Mucosa of rectum (tissue), 2 donors: ENCODE results near the gene C1orf115.

Experiments used
- H3K27ac ChIP-seq, 2 donors: one replicate each; pipeline ENCODE4 v1.7.0; 2013; ENCODE audit warnings: inconsistent platforms in 2 of 2, low read depth in 2 of 2, low read length in 2 of 2
- H3K27me3 ChIP-seq, 2 donors: one replicate each; pipeline ENCODE4 v1.7.0; 2013; ENCODE audit warnings: low read length in 2 of 2; ENCODE audit not compliant: control insufficient read depth in 2 of 2, insufficient read depth in 2 of 2
- H3K36me3 ChIP-seq, 2 donors: one replicate each; pipeline ENCODE4 v1.7.0; 2013; ENCODE audit warnings: low read length in 2 of 2; ENCODE audit not compliant: control insufficient read depth in 2 of 2, insufficient read depth in 2 of 2
- H3K4me1 ChIP-seq, 2 donors: one replicate each; pipeline ENCODE4 v1.7.0; 2013; ENCODE audit warnings: low read length in 2 of 2, mild to moderate bottlenecking in 1 of 2; ENCODE audit not compliant: control insufficient read depth in 2 of 2, insufficient read depth in 2 of 2
- H3K4me3 ChIP-seq, 2 donors: one replicate each; pipeline ENCODE4 v1.7.0; 2013; ENCODE audit warnings: low read length in 2 of 2
- H3K9ac ChIP-seq, 2 donors: one replicate each; pipeline ENCODE4 v1.7.0; 2013; ENCODE audit warnings: low read length in 2 of 2, low read depth in 1 of 2, mild to moderate bottlenecking in 1 of 2
- H3K9me3 ChIP-seq, 2 donors: one replicate each; pipeline ENCODE4 v1.7.0; 2013; ENCODE audit warnings: low read length in 2 of 2; ENCODE audit not compliant: control insufficient read depth in 2 of 2
- donor health status: healthy.
- donor health status: Normal muscosa, but diverticular disease.

Gene C1orf115

GRCh38 chr1:220692436-220693228, 2.5 kb downstream of the C1orf115 start:
- Histone ChIP-seq H3K27me3 (no peaks in the 10 kb centered on the region), H3K27ac (no peak overlapping the region), H3K9me3 (no peaks in the 10 kb centered on the region), H3K4me3 (no peak overlapping the region), H3K36me3 (peaks cover 1 to 6% of the 10 kb centered on the region in 2 donors), H3K9ac (no peak overlapping the region), H3K4me1 (peaks cover 11 to 14% of the 10 kb centered on the region in 2 donors)

- Histone ChIP-seq H3K36me3 (peaks cover 7 to 14% of the 10 kb centered on the region in 2 donors), H3K4me1 (peaks cover 8 to 9% of the 10 kb centered on the region in 2 donors), H3K27ac (no peak overlapping the region), H3K9me3 (no peaks in the 10 kb centered on the region), H3K27me3 (no peaks in the 10 kb centered on the region), H3K9ac (no peak overlapping the region), H3K4me3 (no peak overlapping the region)
Measured at GRCh38 chr1:220694866-220695382, 4.8 kb downstream of the C1orf115 start.

DNA sequence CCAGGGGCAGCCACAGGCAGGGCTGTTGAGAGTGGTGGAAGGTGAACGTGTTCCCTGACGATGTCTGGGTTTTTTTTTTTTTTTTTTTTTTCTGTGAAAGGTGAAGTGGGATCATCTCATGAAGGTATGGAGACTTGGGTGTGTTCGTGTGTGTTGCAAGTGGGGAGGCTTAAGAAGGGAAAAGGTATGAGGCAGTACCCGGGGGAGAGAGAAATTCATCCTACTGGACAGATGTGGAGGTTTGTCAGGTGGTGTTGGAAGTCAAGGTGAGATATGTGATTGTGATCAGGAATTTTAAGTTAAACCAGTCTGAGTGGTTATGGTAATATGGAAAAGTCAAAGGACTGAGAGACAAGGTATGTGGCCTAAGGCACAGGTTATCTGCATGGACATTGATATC, 5.3 kb downstream of the C1orf115 start:
- Histone ChIP-seq H3K9me3 (no peaks in the 10 kb centered on the region), H3K36me3 (peaks cover 7 to 14% of the 10 kb centered on the region in 2 donors), H3K9ac (no peak overlapping the region), H3K27ac (no peak overlapping the region), H3K27me3 (no peaks in the 10 kb centered on the region), H3K4me1 (peaks cover 7 to 8% of the 10 kb centered on the region in 2 donors), H3K4me3 (no peak overlapping the region)

GRCh38 chr1:220696226-220696862, 6.2 kb downstream of the C1orf115 start:
- Histone ChIP-seq H3K4me3 (no peak overlapping the region), H3K27me3 (no peaks in the 10 kb centered on the region), H3K27ac (no peak overlapping the region), H3K4me1 (peaks cover 5 to 6% of the 10 kb centered on the region in 2 donors), H3K9me3 (no peaks in the 10 kb centered on the region), H3K36me3 (peaks cover 7 to 14% of the 10 kb centered on the region in 2 donors), H3K9ac (no peak overlapping the region)

DNA sequence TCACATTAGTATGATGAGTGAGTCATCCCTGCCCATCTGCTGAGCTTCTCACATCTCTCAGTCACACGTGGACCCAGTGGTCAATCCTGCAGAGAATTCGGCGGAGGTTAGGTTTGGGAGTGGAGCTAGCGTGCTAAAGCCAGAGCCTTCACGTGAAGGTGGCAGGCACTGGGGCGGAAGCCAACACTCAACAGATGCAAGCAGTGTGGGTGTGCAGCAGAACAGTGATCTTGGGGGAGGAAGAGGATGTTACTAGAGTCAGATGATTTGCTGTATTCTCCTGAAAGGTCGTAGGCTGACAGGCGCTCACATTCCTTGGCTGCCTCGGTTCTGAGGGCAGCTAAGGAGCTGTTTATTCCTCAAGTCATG, 6.7 kb downstream of the C1orf115 start:
- no peaks in the 10 kb centered on the region for H3K27me3 ChIP-seq
- no peak overlapping the region for H3K27ac ChIP-seq
- H3K4me1 ChIP-seq: peaks cover under 1 to 2% of the 10 kb centered on the region in 2 donors

DNA sequence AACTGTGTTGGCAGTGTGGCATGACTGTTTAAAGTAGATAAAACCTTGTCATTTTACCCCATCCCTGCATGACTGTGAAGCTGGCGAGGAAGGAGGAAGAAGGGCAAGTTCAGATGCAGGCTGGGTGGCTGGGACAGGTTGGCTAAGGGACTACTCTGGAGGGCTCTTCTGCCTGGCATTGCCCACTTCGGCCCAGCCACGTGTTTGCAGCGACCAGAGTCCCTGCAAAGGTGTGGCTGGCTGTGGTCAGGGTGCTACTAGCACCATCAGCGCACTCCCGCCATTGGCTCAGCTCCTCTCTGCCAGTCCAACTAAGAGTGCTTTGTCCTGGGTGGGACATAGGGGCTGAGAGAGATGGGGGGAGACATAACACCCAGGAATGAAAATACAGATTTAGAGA, 7.2 kb downstream of the C1orf115 start:
- no peak overlapping the region for H3K4me3 ChIP-seq
- no peaks in the 10 kb centered on the region for H3K4me1 ChIP-seq
- H3K27ac ChIP-seq: no peak overlapping the region
- no peaks in the 10 kb centered on the region for H3K27me3 ChIP-seq
- H3K9me3 ChIP-seq: no peaks in the 10 kb centered on the region
- H3K9ac ChIP-seq: no peak overlapping the region
- peaks cover 7 to 14% of the 10 kb centered on the region in 2 donors for H3K36me3 ChIP-seq

More for the DNA sequence above, 6.7 kb downstream of the C1orf115 start:
- peaks cover 7 to 14% of the 10 kb centered on the region in 2 donors for H3K36me3 ChIP-seq
- H3K9ac ChIP-seq: no peak overlapping the region
- H3K4me3 ChIP-seq: no peak overlapping the region
- no peaks in the 10 kb centered on the region for H3K9me3 ChIP-seq

DNA sequence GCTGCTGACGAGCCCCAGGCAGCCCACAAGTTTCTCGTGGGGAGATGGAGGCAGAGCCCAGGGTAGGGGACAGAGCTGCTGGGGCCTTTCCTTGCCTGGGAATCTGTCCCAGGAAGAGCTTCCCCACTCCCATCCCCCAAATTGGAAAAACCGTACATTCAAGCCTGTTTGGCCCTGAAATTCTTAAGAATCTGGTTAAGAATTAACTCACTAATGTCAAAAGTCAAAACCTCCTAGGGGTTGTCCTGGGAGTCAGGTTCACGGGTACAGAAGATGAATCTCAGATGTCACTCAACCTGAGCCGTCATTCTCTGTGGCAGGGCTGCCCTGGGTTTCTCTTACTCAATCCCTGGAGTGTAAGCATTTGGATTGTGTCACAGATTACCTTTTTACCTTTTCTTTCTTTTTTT, 8.4 kb downstream of the C1orf115 start:
- no peaks in the 10 kb centered on the region for H3K9me3 ChIP-seq
- peaks cover 7 to 14% of the 10 kb centered on the region in 2 donors for H3K36me3 ChIP-seq
- no peak overlapping the region for H3K4me3 ChIP-seq
- no peak overlapping the region for H3K9ac ChIP-seq
- no peaks in the 10 kb centered on the region for H3K27me3 ChIP-seq
- H3K4me1 ChIP-seq: no peaks in the 10 kb centered on the region
- no peak overlapping the region for H3K27ac ChIP-seq

DNA sequence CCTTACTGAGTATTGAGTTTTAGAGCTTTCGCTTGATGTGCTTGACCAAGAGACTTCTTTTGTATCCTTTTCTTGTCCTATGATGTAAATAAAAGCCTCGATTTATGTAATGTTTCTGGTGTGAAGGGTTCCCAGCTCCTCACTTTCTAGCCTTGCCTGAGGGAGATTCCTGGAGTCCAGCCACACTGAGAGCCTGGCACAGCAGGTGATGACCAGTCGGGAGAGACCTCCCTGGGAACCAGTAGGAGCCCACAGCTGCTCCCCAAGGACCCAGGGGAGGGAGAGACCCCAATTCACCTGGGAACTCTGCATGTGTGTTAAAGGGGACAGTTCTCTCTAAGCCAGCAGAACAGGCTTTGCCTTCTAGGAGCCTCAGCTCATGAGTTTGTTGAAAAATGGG, 8.9 kb downstream of the C1orf115 start:
- no peaks in the 10 kb centered on the region for H3K4me1 ChIP-seq
- no peak overlapping the region for H3K9ac ChIP-seq
- H3K36me3 ChIP-seq: peaks cover 7 to 14% of the 10 kb centered on the region in 2 donors
- no peak overlapping the region for H3K27ac ChIP-seq
- H3K27me3 ChIP-seq: no peaks in the 10 kb centered on the region
- no peak overlapping the region for H3K4me3 ChIP-seq
- H3K9me3 ChIP-seq: no peaks in the 10 kb centered on the region

- Histone ChIP-seq H3K9me3 (no peaks in the 10 kb centered on the region), H3K4me1 (no peaks in the 10 kb centered on the region), H3K27me3 (no peaks in the 10 kb centered on the region), H3K9ac (no peak overlapping the region), H3K36me3 (peaks cover 7 to 14% of the 10 kb centered on the region in 2 donors), H3K4me3 (no peak overlapping the region), H3K27ac (no peak overlapping the region)
Measured at GRCh38 chr1:220700556-220701179, 10.5 kb downstream of the C1orf115 start.

DNA sequence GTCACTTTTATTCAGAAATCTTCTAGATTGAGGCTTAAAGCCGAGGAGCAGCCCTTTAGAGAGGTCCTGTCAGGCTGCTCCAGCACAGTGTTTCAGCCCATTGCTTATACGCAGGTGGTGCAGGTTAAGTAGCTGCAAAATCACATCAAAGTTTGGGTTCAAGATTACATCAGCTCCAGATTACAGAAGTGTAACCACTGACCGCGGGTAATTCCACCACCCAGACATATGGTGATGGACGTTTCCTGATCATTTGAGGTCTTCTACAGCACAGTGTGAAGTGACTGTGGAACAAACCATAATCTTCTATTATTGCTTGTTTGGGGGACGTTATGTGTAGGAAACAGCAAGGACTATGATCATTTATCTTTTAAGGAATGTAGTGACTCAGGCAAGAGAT, 11.8 kb downstream of the C1orf115 start:
- H3K27ac ChIP-seq: no peak overlapping the region
- no peaks in the 10 kb centered on the region for H3K9me3 ChIP-seq
- peaks cover 7 to 11% of the 10 kb centered on the region in 2 donors for H3K36me3 ChIP-seq
- H3K9ac ChIP-seq: no peak overlapping the region
- H3K4me1 ChIP-seq: no peaks in the 10 kb centered on the region
- no peak overlapping the region for H3K4me3 ChIP-seq
- no peaks in the 10 kb centered on the region for H3K27me3 ChIP-seq
